GM18517 (cell line): ENCODE measurements around the gene C21orf91.

ENCODE experiments used
- ATAC-seq: cut with Tn5 transposase; IDR thresholded peaks from one replicate; pipeline ENCODE4 v1.9.1; 2021; ENCODE audit warnings: mild to moderate bottlenecking, moderate library complexity; ENCODE audit not compliant: unreplicated experiment

C21orf91 gene

DNA sequence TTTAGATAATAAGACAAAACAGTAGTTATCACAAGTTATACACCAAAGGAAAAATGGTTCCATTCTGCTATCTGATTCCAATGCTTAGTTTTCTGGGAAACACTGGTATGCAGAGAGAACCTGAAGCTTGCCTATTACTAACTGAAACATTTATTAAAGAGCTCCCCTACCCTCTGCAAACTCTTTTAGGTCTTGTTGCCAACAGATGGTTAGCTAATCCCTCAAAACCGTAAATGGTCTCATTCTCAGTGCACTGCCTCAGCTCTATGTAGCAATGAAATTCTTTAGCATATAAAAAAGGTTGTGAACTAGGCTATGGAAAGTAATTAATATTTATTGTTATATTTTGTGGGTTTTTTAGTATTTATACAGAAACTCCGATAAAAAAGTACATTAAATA lies 20.4 kb downstream of the C21orf91 start:
- no peak for ATAC-seq

DNA sequence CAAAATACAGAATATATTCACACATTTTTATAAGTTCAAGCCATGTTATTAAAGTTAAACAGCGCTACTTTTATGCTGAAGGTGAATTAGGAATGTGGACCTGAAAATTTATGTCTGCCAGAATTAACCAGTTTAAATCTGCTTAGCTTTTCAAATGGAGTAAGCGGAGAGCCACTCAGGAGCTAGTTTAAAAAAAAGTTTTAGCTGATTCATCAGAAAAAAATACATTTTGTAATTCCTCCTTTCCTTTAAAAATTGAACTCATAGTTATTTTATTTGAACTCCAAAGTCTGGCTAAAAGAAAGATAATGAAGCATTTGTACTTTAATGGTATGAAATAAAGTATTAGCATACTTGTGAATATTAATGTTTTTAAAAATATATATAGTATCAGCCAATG lies 21.2 kb downstream of the C21orf91 start:
- no peak for ATAC-seq

DNA sequence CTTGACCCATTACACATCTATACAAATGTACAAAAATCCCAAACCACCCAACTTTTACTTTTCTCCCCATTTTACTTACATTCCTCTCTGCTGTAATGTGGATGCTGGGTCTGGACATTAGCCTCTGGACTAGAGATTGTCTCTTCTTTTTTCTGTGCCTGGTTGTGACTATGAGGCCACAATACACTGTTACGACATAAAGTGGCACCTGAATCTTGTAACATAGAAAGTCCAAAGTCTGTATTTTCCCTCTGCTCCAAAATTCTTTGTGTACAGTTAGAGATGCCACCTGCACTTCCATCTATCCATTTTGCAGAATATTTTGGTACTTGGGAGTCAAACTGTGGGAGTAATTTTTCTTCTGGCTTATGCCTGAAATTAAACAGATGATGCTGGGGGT lies 22.7 kb downstream of the C21orf91 start:
- no peak for ATAC-seq

DNA sequence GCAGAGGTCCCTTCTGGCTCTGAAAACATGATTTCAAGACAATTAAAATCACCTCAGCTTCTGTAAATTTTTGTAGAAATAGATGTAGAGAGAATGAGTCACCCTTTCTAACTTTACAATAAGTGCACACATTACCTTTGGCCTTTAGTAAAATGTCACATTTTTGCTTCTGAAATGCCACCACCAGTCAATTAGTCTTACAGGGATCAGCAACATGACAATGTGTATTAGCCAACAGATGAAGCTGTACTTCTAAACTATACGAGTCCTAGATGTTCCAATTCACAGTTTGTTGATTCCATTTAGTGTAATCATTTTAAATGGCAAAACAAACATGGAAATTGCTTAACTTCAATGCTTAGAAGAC lies 23.1 kb downstream of the C21orf91 start:
- ATAC-seq, result no peak

DNA sequence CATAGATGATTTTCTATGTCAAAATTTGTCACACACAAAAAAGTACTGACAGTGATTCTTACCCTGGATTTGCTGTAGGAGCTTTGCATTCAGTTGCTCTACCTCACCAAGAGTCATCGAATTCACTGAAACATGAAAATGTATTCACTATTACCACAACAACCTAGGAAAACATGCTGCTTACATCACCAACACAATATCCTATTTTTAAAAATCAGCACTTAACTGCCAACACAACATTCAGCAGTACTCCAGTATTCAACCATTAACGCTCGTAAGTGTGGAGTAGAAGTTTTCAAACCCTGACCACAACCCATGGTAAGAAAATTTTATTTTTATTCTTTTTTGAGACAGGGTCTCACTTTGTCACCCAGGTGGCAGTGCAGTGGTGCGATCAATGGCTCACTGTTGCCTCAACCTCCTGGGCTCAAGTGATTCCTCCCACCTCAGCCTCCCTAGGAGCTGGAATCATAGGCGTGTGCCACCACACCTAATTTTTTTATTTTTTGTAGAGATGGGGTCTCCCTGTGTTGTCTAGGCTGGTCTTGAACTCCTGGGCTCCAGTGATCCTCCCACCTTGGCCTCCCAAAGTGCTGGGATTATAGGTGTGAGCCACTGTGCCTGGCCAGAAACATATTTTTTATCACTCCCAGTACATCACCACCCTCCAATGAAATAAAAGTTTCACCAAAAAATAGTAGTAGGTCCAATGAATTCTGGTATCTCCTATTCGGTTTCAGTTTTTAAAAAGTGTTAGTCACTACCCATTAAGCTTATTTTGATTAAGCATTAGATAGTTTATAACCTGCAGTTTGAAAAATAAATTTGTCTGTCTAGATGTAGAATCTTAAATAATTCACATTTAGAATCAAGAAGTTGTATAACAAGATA lies 23.8 kb downstream of the C21orf91 start:
- ATAC-seq, result no peak

DNA sequence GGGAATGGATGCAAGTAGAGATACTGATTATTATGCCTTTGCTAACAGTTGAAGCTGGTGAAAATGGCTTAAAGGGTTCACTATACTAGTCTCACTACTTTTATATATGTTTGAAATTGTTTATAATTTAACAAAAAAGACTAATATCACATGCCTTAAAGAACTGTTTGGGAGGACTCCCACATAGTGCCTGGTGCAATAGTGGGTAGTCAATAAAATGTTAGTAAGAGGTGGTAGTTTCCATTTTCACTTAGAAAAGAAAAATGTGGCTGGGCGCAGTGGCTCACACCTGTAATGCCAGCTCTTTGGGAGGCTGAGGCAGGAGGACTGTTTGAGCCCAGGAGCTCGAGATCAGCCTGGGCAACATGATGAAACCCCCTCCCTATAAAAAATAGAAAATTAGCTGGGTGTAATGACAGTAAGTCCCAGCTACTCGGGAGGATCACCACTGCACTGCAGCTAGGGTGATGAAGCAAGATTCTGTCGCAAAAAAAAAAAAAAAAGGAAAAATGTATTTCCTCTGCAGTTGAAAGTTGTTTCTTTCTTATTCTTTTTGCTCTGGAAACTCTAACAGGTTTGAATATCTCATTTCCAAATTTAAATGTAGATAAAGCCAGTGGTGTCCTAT lies 24.5 kb downstream of the C21orf91 start:
- ATAC-seq, result no peak

DNA sequence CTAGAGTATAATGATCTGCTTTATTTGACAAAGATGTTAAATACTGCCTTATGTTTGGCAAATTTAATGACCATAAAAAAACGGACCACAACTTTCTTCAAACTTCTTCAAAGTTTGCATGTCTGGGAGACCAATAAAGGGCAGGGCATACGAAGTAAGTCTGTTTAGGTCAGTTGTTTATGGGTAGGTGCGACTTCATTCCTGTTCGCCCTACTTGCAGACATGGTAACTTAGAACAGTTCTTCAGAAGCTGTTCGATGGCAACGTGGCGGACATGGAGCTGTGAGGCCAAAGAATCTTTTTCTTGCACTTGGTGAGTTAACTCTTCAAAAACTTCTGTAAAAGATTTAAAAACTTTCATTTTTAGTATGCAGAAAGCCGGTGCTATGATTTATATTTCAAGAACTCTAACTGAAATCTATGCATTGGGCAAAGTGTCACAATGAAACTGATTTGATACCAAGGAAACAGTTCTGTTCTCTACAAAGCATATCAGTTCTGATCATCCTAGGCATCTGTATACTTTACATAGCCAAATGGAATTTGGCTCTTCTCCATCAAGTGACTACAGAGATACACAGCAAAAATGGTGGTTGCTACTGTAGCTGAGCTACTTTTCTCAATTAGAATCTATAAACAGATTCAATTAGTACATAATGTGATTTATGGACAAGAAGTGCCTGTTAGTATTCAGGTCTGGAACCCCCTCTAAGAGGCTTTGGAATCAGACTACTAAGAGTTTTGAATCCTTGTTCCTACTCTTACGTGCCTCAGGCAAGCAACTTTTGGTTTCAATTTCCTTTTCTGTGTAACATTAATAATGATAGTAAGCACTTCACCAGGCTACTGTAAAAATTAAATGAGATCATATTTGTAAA lies 25.7 kb downstream of the C21orf91 start:
- ATAC-seq, result peak; percentile 77

DNA sequence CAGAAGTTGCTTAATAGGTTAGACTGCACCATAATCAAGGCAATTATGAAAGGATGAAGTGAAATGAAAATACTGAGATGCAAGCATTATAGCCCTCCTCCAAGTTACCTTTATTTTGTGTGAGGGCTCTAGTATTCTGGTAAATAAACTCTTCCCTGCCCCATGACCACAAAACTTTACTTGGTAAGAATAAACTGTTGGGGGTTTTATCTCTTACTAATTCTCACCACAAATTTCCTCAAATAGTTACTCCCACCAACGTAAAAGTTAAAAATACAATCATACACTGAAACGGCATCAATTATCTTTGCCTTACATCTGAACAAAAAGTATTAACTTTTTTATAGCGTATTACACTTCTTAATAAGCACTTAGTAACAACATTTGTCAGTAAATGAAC lies 29.5 kb downstream of the C21orf91 start:
- ATAC-seq, result no peak

DNA sequence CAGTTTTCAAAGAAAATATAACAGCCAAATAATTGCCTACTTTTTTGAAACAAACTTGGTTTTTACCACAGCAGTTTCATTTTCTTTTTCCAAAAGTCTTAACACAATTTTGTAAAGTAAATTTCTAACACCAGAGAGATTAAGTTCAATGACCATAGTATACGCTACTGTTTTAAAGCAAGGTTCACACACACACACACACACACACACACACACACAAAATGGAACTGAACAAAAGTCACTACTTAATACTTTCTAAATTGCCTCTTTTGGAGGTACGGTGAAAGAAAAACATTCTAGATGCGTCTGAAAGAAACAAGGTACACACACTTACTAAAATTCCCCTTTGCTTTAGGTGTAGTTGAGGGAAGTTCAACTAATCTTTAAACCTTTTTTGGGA lies 30.1 kb downstream of the C21orf91 start:
- ATAC-seq, result no peak

DNA sequence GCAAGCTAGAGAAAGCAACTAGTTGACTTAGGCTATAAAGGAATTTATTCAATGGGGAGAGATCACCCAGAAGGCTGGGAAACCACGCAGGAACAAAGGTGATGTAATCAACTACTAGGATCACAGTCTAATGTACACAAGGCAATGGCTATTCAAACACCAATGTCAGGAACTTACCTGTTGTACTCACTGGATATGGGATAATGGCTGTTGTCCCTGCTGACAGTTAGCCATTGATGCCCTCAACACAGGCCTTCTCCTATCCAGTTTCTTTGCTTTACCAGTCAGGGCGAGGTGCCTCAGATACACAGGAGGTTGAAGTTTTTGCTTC lies 32.3 kb downstream of the C21orf91 start:
- no peak for ATAC-seq

DNA sequence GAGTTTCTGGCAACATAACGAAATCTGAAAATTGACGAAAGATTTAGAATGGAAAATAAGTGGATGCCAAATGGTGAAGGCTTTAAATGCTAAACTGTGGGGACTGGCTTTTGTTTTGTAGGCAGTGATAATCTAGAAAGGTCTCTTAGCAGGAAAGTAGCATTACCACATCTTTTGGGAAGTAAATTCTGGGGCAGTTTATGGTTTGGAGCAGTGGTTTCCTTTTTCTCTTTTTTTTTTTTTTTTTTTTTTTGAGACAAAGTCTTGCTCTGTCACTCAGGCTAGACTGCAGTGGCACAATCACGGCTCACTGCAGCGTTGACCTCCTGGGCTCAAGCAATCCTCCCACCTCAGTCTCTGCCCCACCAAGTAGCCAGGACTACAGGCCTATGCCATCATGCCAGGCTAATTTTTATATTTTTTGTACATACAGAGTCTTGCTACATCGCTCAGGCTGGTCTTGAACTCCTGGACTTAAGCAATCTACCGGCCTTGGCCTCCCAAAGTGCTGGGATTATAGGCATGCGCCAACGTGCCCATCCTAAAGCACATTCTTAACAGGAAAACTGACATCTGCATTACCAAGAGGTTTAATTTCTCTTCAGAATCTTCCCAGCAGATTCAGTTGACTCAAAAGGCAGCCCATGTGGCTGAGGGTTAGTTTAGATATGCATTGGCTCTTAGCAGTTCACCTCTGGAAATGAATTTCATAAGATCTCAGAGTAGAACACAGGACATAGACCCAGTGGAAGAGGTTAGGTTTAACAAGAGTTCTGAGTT lies 32.9 kb downstream of the C21orf91 start:
- ATAC-seq, result no peak

DNA sequence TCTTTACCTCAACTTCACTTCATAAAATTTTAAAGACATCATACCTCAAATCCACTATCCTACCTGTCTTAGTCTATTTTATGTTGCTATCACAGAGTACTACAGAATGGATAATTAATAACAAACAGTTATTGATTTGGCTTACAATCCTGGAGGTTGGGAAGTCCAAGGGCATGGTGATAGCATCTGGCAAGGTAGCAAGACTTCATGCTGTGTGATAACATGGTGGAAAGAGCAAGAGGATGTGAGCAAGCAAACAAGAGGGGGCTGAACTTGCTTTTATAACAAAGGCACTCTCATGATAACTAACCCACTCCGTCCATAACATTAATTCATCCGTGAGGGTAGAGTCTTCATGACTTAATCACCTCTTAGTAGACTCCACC lies 33.8 kb downstream of the C21orf91 start:
- ATAC-seq, result no peak

DNA sequence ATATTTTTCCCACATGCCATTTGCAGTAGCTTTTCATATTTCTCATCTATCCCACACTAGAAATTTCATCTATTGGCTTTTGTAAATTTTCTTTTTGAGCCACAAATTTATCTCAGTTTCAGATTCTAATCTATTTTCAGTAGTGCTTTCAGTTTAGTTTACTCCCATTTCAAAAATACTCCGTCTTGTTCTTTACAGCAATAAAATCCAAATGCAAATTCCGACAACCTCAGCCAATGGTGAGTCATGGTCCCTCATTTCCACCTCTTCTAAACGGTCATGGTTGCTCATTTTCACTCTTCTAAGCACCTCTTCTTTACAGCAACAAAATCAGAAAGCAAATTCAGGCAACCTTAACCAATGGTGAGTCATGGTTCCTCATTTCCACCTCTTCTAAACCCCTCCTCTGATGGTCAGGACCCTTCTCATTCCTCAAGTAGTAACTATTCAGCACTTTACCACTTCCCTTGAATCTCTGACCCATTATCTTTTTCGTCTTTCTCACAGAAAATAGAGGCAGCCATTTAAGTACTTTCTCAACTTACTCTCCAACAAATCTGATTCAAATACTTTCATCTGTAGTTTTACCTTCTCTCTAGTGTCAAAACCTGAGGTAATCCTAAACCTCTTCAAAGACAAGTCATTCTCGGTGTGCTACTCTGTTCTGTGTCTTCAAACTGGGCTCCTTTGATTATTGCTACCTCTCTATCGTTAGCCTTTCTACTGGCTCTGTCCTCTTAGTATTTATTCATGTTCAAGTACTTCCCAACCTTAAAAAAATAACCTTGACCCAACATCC lies 34.4 kb downstream of the C21orf91 start:
- ATAC-seq, result peak; percentile 54

DNA sequence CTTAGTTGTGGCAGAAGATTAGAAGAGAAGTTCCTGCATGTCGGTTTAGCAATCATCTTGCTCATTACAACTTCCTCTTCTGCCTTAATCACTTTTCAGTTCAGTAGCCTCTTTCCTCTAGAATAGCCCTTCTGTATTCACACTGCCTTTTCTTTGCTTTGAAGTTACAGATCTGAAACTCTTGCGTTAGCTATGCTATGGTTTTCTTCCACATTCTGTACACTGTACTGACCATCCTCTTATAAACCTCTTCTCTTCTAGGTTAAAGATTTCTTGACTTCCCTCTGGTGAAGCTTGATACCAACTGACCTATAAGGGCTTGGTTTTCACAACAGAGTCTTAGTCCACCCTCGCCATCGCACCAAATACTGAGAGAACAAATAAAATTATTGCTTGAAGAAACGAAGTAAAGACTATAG lies 35.0 kb downstream of the C21orf91 start:
- ATAC-seq, result peak; percentile 55

DNA sequence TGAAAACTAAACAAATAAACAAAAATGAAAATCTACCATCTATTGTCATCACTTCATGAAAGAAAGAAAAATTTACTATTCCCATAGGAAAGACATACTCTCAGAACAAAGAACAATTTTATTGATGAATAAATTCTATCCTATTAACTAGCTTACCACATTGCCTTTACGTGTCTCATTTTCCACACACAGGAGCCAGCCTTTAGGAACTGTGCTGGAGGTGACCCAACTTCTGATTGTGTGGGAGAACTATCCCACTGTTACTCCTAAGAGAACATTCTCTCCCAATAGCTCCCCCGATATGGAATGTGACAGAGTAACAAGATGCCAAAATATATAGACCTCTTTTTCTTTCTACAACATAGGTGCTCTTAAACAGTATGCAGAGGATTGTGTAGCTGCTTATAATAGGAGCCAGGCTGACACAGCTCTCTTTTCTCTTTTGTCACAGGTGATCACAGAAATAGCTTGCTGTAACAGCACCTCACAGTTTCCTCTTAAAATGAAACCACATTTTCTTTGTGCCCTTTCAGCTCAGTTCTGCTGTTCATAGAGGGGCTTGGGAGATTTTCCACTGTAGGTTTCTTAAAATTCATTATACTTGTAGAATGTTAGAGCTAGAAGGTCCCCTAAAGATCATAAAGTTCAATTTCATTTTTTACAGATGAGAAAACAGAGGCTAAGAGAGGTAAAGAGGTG lies 35.5 kb downstream of the C21orf91 start:
- ATAC-seq, result peak; percentile 40

DNA sequence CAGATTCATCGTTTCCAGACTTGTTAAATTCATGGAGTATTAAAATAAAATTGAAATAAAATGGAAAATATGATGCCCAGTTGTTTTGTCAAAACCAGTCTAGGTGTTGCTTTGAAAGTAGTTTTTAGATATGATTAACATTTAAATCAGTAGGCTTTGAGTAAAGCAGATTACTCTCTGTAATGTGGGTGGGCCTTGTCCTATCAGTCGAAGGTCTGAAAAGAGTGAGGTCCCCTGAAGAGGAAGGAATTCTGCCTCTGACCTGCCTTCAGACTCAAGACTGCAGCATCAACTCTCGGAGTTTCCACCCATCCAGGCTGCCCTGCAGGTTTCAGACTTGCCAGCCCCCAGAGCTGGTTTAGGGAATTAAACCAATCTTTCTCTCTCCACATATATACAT lies 36.2 kb downstream of the C21orf91 start:
- no peak for ATAC-seq

DNA sequence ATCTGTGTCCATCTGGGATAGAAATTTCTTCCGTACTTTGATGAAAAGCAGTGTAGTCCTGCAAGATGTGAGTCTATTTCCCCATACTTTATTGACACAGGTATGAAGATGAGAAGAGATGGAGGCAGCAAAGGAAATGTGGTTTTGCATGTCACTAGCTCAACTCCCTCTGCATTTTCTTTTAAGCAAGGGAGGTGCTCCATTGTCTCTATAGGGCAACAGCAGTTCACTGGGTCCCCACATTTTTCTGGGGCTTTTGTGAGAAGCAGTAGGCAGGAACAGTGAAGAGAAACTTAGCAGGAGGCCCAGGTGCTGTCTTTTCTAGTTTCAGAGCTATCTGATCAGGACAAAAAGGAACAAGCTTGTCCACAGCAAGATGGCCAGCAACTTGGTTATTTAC lies 37.1 kb downstream of the C21orf91 start:
- ATAC-seq, result no peak

DNA sequence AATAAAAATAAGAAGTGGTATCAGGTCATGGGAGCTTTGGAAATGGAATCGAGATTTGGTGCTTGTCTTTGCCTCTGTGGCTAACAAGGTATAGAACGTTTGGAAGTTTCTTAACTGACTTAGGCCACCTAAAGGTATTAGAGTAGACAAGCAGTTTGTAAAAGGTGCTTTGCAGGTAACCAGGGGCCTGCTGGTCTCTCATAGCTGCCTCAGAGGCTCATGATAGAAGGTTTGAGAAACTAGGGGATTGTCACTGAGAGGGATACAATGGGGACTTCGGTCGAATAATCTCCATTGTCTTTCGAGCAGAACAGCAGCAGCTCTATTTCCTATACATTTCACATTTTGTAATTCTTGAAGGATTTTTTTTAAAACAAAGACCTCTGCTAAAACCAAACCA lies 37.6 kb downstream of the C21orf91 start:
- ATAC-seq, result no peak

DNA sequence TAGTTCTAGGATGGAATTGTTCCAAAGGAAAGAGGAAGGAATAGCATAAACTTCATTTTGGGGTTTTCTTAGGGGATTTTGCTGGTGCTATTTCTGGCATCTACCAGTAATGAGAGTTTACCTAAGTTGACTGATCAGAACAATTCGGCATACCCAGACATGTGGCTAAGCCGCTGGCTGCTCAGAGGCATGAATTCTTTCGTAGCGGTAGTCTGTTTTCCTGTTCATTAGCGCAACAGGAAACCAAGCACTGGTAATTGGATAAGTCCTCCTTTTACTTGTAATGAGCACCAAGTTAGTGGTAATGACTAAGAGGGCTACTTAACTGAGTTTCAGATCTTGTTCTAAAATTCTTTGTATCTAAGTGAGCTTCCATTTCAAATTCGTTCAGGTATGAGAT lies 38.6 kb downstream of the C21orf91 start:
- peak; percentile 30 for ATAC-seq

DNA sequence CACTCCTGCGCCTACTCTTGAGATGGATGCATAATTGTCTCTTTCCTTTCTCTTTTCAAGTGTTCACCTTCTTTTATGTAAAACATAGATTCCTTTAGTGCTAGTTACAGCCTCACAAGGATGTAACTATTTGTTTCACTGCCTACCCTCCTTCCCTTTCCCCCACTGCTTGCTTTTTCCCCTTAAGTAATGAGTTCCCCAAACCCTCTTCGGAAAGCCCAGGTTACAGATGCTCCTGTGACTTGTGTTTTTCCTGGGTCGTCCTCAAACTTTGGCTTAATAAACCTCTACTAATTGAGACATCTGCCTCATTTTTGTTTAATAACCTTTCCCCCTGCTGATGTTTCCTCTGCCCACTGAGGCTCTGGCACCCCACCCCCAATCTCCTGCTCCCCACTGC lies 39.2 kb downstream of the C21orf91 start:
- no peak for ATAC-seq
